IMR-90 (cell line): ENCODE data around the gene AK3. TPM values are rescaled to one million over a fixed set of nuclear protein-coding genes. Genes with fewer than 3 reads are reported as not detected.

Source experiments
- ATAC-seq: fragments of 200-7000 bp; cut with Tn5 transposase; 2 replicates; pipeline ENCODE4 v1.9.1; 2020; ENCODE audit warnings: low read depth, mild to moderate bottlenecking, moderate library complexity
- BruUV-seq: library from RNA; stranded (reverse); fragments of 400-500 nt; replicated peaks from 2 replicates; lab custom pipeline; 2021; lab: Mats Ljungman, UMichigan
- CTCF ChIA-PET: fragments of 300-600 bp; formaldehyde crosslinking; extraction: SDS; loops from one replicate; lab custom pipeline; 2021; ENCODE audit warnings: antibody characterized with exemption; lab: Yijun Ruan, JAX
- POLR2A ChIA-PET: fragments of 300-600 bp; sonication (Branson Sonifier 250); formaldehyde crosslinking; loops from one replicate; lab custom pipeline; 2022; ENCODE audit warnings: antibody characterized with exemption; ENCODE audit not compliant: unreplicated experiment; lab: Charles Lee
- DNase-seq: peaks from one replicate; pipeline ENCODE4 v3.0.0; 2013
- H2AFZ ChIP-seq: replicated peaks from 2 replicates; pipeline ENCODE3; 2013; ENCODE audit warnings: low read length, mild to moderate bottlenecking; ENCODE audit not compliant: poor library complexity
- H2AK5ac ChIP-seq: 2 replicates; pipeline ENCODE4 v1.6.1; 2013; ENCODE audit warnings: low read depth, low read length, inconsistent platforms
- H2AK9ac ChIP-seq: replicated peaks from 2 replicates; pipeline ENCODE3; 2013; ENCODE audit warnings: mild to moderate bottlenecking, low read depth, low read length, moderate library complexity; ENCODE audit not compliant: poor library complexity
- H2BK120ac ChIP-seq: 2 replicates; pipeline ENCODE4 v1.6.1; 2013; ENCODE audit warnings: low read depth, low read length, inconsistent platforms
- H2BK15ac ChIP-seq: 3 replicates; pipeline ENCODE4 v1.6.1; 2013; ENCODE audit warnings: low read depth, low read length, inconsistent platforms
- H2BK20ac ChIP-seq: 2 replicates; pipeline ENCODE4 v1.6.1; 2013; ENCODE audit warnings: low read depth, mild to moderate bottlenecking, inconsistent platforms, low read length, moderate library complexity
- H2BK5ac ChIP-seq: 2 replicates; pipeline ENCODE4 v1.6.1; 2013; ENCODE audit warnings: mild to moderate bottlenecking, low read depth, low read length, inconsistent platforms; ENCODE audit not compliant: poor library complexity, severe bottlenecking
- H3K14ac ChIP-seq: replicated peaks from 2 replicates; pipeline ENCODE4 v1.6.1; 2013; ENCODE audit warnings: low read depth, low read length, inconsistent platforms
- H3K18ac ChIP-seq: 2 replicates; pipeline ENCODE4 v1.6.1; 2013; ENCODE audit warnings: low read depth, low read length, control low read depth
- H3K23ac ChIP-seq: 2 replicates; pipeline ENCODE4 v1.6.1; 2013; ENCODE audit warnings: low read depth, low read length, inconsistent platforms
- H3K27ac ChIP-seq: 2 replicates; pipeline ENCODE4 v1.5.1; 2013; ENCODE audit warnings: mild to moderate bottlenecking, control low read depth, low read length; ENCODE audit not compliant: insufficient read depth
- H3K27me3 ChIP-seq: 2 replicates; pipeline ENCODE4 v1.6.1; 2013; ENCODE audit warnings: low read length; ENCODE audit not compliant: control insufficient read depth, insufficient read depth
- H3K36me3 ChIP-seq: 2 replicates; pipeline ENCODE4 v1.6.1; 2013; ENCODE audit warnings: low read length, mixed read lengths; ENCODE audit not compliant: control insufficient read depth, insufficient read depth
- H3K4ac ChIP-seq: 2 replicates; pipeline ENCODE4 v1.6.1; 2013; ENCODE audit warnings: low read depth, low read length, inconsistent platforms
- H3K4me1 ChIP-seq: 2 replicates; pipeline ENCODE4 v1.6.1; 2013; ENCODE audit warnings: low read length, mixed read lengths; ENCODE audit not compliant: control insufficient read depth, insufficient read depth
- H3K4me2 ChIP-seq: 2 replicates; pipeline ENCODE4 v1.6.1; 2013; ENCODE audit warnings: low read depth, mild to moderate bottlenecking, control low read depth, low read length, moderate library complexity
- H3K4me3 ChIP-seq: 2 replicates; pipeline ENCODE4 v1.5.1; 2013; ENCODE audit warnings: low read depth, mild to moderate bottlenecking, control low read depth, low read length, moderate library complexity; ENCODE audit not compliant: insufficient read depth
- H3K56ac ChIP-seq: 2 replicates; pipeline ENCODE4 v1.6.1; 2013; ENCODE audit warnings: low read length, inconsistent platforms; ENCODE audit not compliant: insufficient read depth; ENCODE audit errors: extremely low read depth
- H3K79me1 ChIP-seq, 2 experiments: 2 replicates each; pipeline ENCODE4 v1.6.1; 2013; ENCODE audit warnings: low read length in 2 of 2, inconsistent platforms in 1 of 2, low read depth in 1 of 2
- H3K9ac ChIP-seq: 2 replicates; pipeline ENCODE4 v1.6.1; 2013; ENCODE audit warnings: low read depth, low read length, control low read depth
- H3K9me1 ChIP-seq: 2 replicates; pipeline ENCODE4 v1.6.1; 2013; ENCODE audit warnings: low read length, inconsistent platforms; ENCODE audit not compliant: insufficient read depth
- H3K9me3 ChIP-seq: 2 replicates; pipeline ENCODE4 v1.6.1; 2013; ENCODE audit warnings: low read length; ENCODE audit not compliant: control insufficient read depth, insufficient read depth
- H4K20me1 ChIP-seq: 2 replicates; pipeline ENCODE4 v1.6.1; 2013; ENCODE audit warnings: low read length, inconsistent platforms; ENCODE audit not compliant: insufficient read depth
- H4K5ac ChIP-seq: 2 replicates; pipeline ENCODE4 v1.6.1; 2013; ENCODE audit warnings: mild to moderate bottlenecking, low read depth, low read length, control low read depth
- H4K8ac ChIP-seq, 2 experiments: 2 replicates each; pipeline ENCODE4 v1.6.1; 2013; ENCODE audit warnings: low read depth in 2 of 2, low read length in 2 of 2, control low read depth in 1 of 2, inconsistent platforms in 1 of 2
- H4K91ac ChIP-seq: 2 replicates; pipeline ENCODE4 v1.6.1; 2013; ENCODE audit warnings: low read depth, low read length, inconsistent platforms; ENCODE audit not compliant: insufficient read depth
- BHLHE40 ChIP-seq: fragments of 150-350 bp; IDR thresholded peaks from 2 replicates; pipeline ENCODE4 v1.6.1; 2016; ENCODE audit warnings: mild to moderate bottlenecking, low read depth, low read length
- CEBPB ChIP-seq: IDR thresholded peaks from 2 replicates; pipeline ENCODE4 v1.6.1; 2012; ENCODE audit warnings: low read depth, low read length, improper control_type of control experiment
- CHD1 ChIP-seq: IDR thresholded peaks from 2 replicates; pipeline ENCODE4 v1.6.1; 2012; ENCODE audit warnings: low read depth, low read length, improper control_type of control experiment
- MAFK ChIP-seq: IDR thresholded peaks from 2 replicates; pipeline ENCODE4 v1.6.1; 2012; ENCODE audit warnings: low read depth, low read length, improper control_type of control experiment
- MAZ ChIP-seq: IDR thresholded peaks from 2 replicates; pipeline ENCODE4 v1.6.1; 2012; ENCODE audit warnings: low read depth, mild to moderate bottlenecking, low read length, improper control_type of control experiment, moderate library complexity, borderline replicate concordance
- NFE2L2 ChIP-seq: fragments of 150-350 bp; IDR thresholded peaks from 2 replicates; pipeline ENCODE4 v1.6.1; 2016; ENCODE audit warnings: low read depth, mild to moderate bottlenecking, low read length
- RAD21 ChIP-seq: IDR thresholded peaks from 2 replicates; pipeline ENCODE4 v1.6.1; 2012; ENCODE audit warnings: low read length, improper control_type of control experiment
- RCOR1 ChIP-seq: IDR thresholded peaks from 2 replicates; pipeline ENCODE4 v1.6.1; 2012; ENCODE audit warnings: mild to moderate bottlenecking, low read length, improper control_type of control experiment; ENCODE audit not compliant: insufficient replicate concordance
- RFX5 ChIP-seq: IDR thresholded peaks from 2 replicates; pipeline ENCODE4 v1.8.0; 2012; ENCODE audit warnings: low read depth, mild to moderate bottlenecking, low read length, moderate library complexity
- WGBS, 2 experiments: methylation state at CpG; one replicate each; pipeline versions ENCODE4 v1.1.5 to v1.1.7; 2013; ENCODE audit warnings: missing lambda C conversion rate in 2 of 2; ENCODE audit not compliant: insufficient read length in 1 of 2; ENCODE audit errors: extremely low coverage in 2 of 2; 5-methylcytosine and 5-hydroxymethylcytosine counted together
- dilution Hi-C: fragments of 300-500 bp; cut with HindIII; formaldehyde crosslinking; loops from one replicate; pipeline ENCODE4 v1.14.3; 2018; ENCODE audit warnings: low sequenced_read_pairs; ENCODE audit not compliant: unreplicated experiment
- in situ Hi-C: fragments of 300-500 bp; cut with MboI; formaldehyde crosslinking; loops from 3 replicates; pipeline ENCODE4 v1.14.3; 2019; ENCODE audit warnings: low sequenced_read_pairs, inconsistent platforms, mixed read lengths
- intact Hi-C: fragments of 100-400 bp; cut with micrococcal nuclease; formaldehyde crosslinking; loops from 2 replicates; pipeline ENCODE4 v1.10.0; 2022
- polyA plus RNA-seq, 3 experiments: library from polyadenylated mRNA; depleted of rRNA; stranded (reverse); fragments of >200 nt; gene quantifications; 2 replicates each; pipeline ENCODE4 v1.2.3, GENCODE V29; 2012; ENCODE audit warnings: low replicate concordance in 1 of 3
- total RNA-seq: library from RNA; depleted of rRNA; stranded (reverse); fragments of >200 nt; gene quantifications from 2 replicates; pipeline ENCODE4 v1.2.3, GENCODE V29; 2012
- TF ChIP-seq, protein P1 (sequence below): fragments of 150-350 bp; IDR thresholded peaks from 2 replicates; pipeline ENCODE4 v1.6.1; 2017; ENCODE audit warnings: mild to moderate bottlenecking, antibody characterized with exemption, low read length, low read depth

Gene AK3
- total and polyA plus RNA-seq, 2 of the 4 experiments (the other 2 are of a cell fraction): 24.7 to 26.2 TPM

DNA sequence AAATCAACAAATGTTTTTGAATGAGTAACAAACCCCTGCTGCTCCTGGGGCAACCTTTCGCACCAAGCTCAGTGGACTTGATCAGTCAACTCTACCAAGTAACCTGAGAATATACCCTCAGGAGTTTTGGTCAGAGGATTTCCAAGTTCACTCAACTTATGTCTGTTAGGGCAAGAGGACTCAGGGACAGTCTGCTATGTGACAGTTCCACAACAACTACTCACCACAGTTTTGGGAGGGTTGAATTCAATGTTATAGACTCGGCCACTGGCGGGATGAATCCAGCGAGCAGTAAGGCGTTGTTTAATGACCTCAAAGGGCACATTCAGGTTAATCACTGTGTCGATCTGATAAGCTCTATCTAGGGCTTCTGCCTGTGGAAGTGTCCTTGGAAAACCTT is 22.1 kb downstream of the AK3 start:
- H3K4ac ChIP-seq: no peak overlapping the region
- no peaks in the 10 kb centered on the region; the same call in 1 of the 2 replicates for H3K9me1 ChIP-seq
- no peak for DNase-seq
- H3K56ac ChIP-seq: no peak overlapping the region
- H2AK5ac ChIP-seq: no peak overlapping the region
- no peaks in the 10 kb centered on the region; the same call in 1 of the 2 replicates for H4K20me1 ChIP-seq
- no peak overlapping the region for H2AK9ac ChIP-seq
- H2BK20ac ChIP-seq: no peak overlapping the region
- no peak overlapping the region for H4K91ac ChIP-seq
- POLR2A ChIA-PET: no interaction called here
- no TSS peak for BruUV-seq
- CTCF ChIA-PET: no interaction called here
- H2BK5ac ChIP-seq: no peak overlapping the region
- no peak overlapping the region for H4K8ac ChIP-seq
- H3K9ac ChIP-seq: no peak overlapping the region
- H3K9me3 ChIP-seq: no peaks in the 10 kb centered on the region
- H4K5ac ChIP-seq: no peak overlapping the region
- 63% methylated on average over 3 of the region's 6 CpGs; no CpG with 5 or more reads in 1 of the 2 experiments for WGBS, 2 experiments
- in situ Hi-C loops (no loop called here), dilution Hi-C loops (no loop called here), intact Hi-C loops (no loop called here)
- no peak overlapping the region for H2AFZ ChIP-seq
- H3K14ac ChIP-seq: no peak overlapping the region
- TF ChIP-seq BHLHE40 (no peak), CHD1 (no peak), RCOR1 (no peak), MAZ (no peak), RAD21 (no peak), CEBPB (no peak), RFX5 (no peak), MAFK (no peak), NFE2L2 (no peak)
- TF ChIP-seq, protein P1, sequence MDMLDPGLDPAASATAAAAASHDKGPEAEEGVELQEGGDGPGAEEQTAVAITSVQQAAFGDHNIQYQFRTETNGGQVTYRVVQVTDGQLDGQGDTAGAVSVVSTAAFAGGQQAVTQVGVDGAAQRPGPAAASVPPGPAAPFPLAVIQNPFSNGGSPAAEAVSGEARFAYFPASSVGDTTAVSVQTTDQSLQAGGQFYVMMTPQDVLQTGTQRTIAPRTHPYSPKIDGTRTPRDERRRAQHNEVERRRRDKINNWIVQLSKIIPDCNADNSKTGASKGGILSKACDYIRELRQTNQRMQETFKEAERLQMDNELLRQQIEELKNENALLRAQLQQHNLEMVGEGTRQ: no peak
- no peak overlapping the region for H3K18ac ChIP-seq
- H3K36me3 ChIP-seq: peaks cover 35% of the 10 kb centered on the region
- no peaks in the 10 kb centered on the region for H3K4me1 ChIP-seq
- H3K23ac ChIP-seq: no peak overlapping the region
- no peak overlapping the region for H3K4me2 ChIP-seq
- no peaks in the 10 kb centered on the region for H3K27me3 ChIP-seq
- H3K79me1 ChIP-seq: peaks cover 0 to 6% of the 10 kb centered on the region in 2 experiments; a peak in 3 of 4 replicates
- no peak overlapping the region for H2BK15ac ChIP-seq
- H2BK120ac ChIP-seq: no peak overlapping the region
- no peak overlapping the region for H3K4me3 ChIP-seq
- ATAC-seq: no peak
- no peak overlapping the region for H3K27ac ChIP-seq
